GM23248 (cell line): ENCODE data around the gene SNX20. TPM values are rescaled to one million over a fixed set of nuclear protein-coding genes. Genes with fewer than 3 reads are reported as not detected.

Experiments used
- DNase-seq: peaks from one replicate; pipeline ENCODE4 v3.0.0-alpha.2; 2015
- H2AFZ ChIP-seq: fragments of 200-600 bp; sonication (generic); 2 replicates; pipeline ENCODE4 v1.6.1; 2016; ENCODE audit warnings: antibody characterized with exemption
- H3F3A ChIP-seq: fragments of 200-600 bp; sonication (generic); 2 replicates; pipeline ENCODE4 v1.6.1; 2016; ENCODE audit warnings: mild to moderate bottlenecking, antibody characterized with exemption, mixed run types; ENCODE audit not compliant: insufficient read depth
- H3K27ac ChIP-seq: fragments of 200-600 bp; sonication (generic); 2 replicates; pipeline ENCODE4 v1.5.1; 2016; ENCODE audit warnings: mild to moderate bottlenecking
- H3K27me3 ChIP-seq: fragments of 200-600 bp; sonication (generic); replicated peaks from 2 replicates; pipeline ENCODE4 v1.6.1; 2016; ENCODE audit warnings: mild to moderate bottlenecking; ENCODE audit not compliant: insufficient read depth
- H3K36me3 ChIP-seq: fragments of 200-600 bp; sonication (generic); 2 replicates; pipeline ENCODE4 v1.6.1; 2016; ENCODE audit warnings: low read depth, mild to moderate bottlenecking
- H3K4me1 ChIP-seq: fragments of 200-600 bp; sonication (generic); 2 replicates; pipeline ENCODE4 v1.6.1; 2016; ENCODE audit warnings: mild to moderate bottlenecking; ENCODE audit not compliant: insufficient read depth
- H3K4me2 ChIP-seq: fragments of 200-600 bp; sonication (generic); one replicate; pipeline ENCODE4 v1.6.1; 2016; ENCODE audit warnings: mild to moderate bottlenecking; ENCODE audit not compliant: unreplicated experiment
- H3K4me3 ChIP-seq: fragments of 200-600 bp; sonication (generic); 2 replicates; pipeline ENCODE4 v1.5.1; 2016; ENCODE audit warnings: mild to moderate bottlenecking
- H3K79me2 ChIP-seq: fragments of 200-600 bp; sonication (generic); 2 replicates; pipeline ENCODE4 v1.6.1; 2016; ENCODE audit warnings: mild to moderate bottlenecking; ENCODE audit not compliant: insufficient read depth
- H3K9ac ChIP-seq: fragments of 200-600 bp; sonication (generic); 2 replicates; pipeline ENCODE4 v1.6.1; 2016; ENCODE audit warnings: mild to moderate bottlenecking
- H3K9me2 ChIP-seq: fragments of 200-600 bp; sonication (generic); 2 replicates; pipeline ENCODE4 v1.6.1; 2016; ENCODE audit warnings: mixed run types, mild to moderate bottlenecking, moderate library complexity; ENCODE audit not compliant: insufficient read depth
- H3K9me3 ChIP-seq: fragments of 200-600 bp; sonication (generic); one replicate; pipeline ENCODE4 v1.6.1; 2017; ENCODE audit warnings: low read depth
- H4K20me1 ChIP-seq: fragments of 200-600 bp; sonication (generic); 2 replicates; pipeline ENCODE4 v1.6.0; 2016; ENCODE audit not compliant: insufficient read depth
- EZH2 ChIP-seq: fragments of 200-600 bp; sonication (generic); IDR thresholded peaks from 2 replicates; pipeline ENCODE4 v1.6.1; 2018; ENCODE audit warnings: antibody characterized with exemption, mild to moderate bottlenecking; ENCODE audit not compliant: insufficient read depth, poor library complexity, severe bottlenecking
- EZH2phosphoT487 ChIP-seq: fragments of 200-600 bp; sonication (generic); IDR thresholded peaks from 2 replicates; pipeline ENCODE4 v1.6.1; 2018; ENCODE audit warnings: antibody characterized with exemption, moderate library complexity, mild to moderate bottlenecking, low read depth; ENCODE audit not compliant: insufficient read depth
- WGBS, 2 experiments: methylation state at CpG; one replicate each; pipeline ENCODE4 v1.1.6; 2015 to 2017; ENCODE audit warnings: low lambda C conversion rate in 2 of 2, low coverage in 1 of 2; ENCODE audit errors: missing lambda C conversion rate in 2 of 2; 5-methylcytosine and 5-hydroxymethylcytosine counted together
- in situ Hi-C: fragments of 300-500 bp; cut with MboI; formaldehyde crosslinking; loops from 2 replicates; pipeline ENCODE4 v1.15.0; 2020
- polyA plus RNA-seq: library from polyadenylated mRNA; unstranded; fragments of >200 nt; fragmentation: Nextera tagmentation; extraction: Ambion mirVana; gene quantifications from 2 replicates; pipeline ENCODE4 v1.2.1, GENCODE V29; 2016
- total RNA-seq: library from RNA; depleted of rRNA; stranded (reverse); fragments of >200 nt; shearing (Covaris generic); gene quantifications from 2 replicates; pipeline ENCODE4 v1.2.3, GENCODE V29; 2014

Gene SNX20
- total and polyA plus RNA-seq, 2 experiments from 2014 or later, result not detected

DNA sequence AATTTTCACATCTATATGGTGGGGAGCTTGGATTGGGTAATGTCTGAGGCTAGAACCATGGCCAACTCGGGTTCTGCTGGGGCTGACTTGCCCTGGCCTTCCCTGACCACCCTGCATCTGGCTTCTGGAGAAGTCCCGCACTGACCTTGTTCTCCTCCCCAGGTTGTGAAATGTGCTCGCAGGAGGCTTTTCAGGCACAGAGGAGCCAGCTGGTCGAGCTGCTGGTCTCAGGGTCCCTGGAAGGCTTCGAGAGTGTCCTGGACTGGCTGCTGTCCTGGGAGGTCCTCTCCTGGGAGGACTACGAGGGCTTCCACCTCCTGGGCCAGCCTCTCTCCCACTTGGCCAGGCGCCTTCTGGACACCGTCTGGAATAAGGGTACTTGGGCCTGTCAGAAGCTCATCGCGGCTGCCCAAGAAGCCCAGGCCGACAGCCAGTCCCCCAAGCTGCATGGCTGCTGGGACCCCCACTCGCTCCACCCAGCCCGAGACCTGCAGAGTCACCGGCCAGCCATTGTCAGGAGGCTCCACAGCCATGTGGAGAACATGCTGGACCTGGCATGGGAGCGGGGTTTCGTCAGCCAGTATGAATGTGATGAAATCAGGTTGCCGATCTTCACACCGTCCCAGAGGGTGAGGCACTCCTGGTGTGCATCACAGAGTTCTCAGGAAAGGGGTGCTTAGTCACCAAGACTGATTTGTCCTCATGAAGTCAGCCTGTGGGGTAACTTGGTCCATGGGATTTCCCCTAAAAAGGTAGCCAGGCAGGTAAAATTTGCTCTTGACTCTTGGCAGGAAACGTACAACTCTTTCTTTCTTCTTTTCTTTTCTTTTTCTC lies 18.4 kb upstream of the SNX20 start:
- Histone ChIP-seq H3K27ac (no peak overlapping the region), H3K9me3 (no peaks in the 10 kb centered on the region), H4K20me1 (no peaks in the 10 kb centered on the region), H3K27me3 (peaks cover 3% of the 10 kb centered on the region), H3K9me2 (no peaks in the 10 kb centered on the region), H3F3A (no peaks in the 10 kb centered on the region), H3K4me2 (no peak overlapping the region), H3K36me3 (no peaks in the 10 kb centered on the region), H3K9ac (no peak overlapping the region), H3K79me2 (no peaks in the 10 kb centered on the region), H2AFZ (no peak overlapping the region), H3K4me3 (no peak overlapping the region), H3K4me1 (no peaks in the 10 kb centered on the region)
- TF ChIP-seq EZH2 (no peak), EZH2phosphoT487 (no peak)
- DNase-seq, result peak; percentile 75
- WGBS, 2 experiments, result 64 to 69% methylated on average over 18 to 19 of the region's 19 CpGs
- in situ Hi-C loops, result no loop called here

DNA sequence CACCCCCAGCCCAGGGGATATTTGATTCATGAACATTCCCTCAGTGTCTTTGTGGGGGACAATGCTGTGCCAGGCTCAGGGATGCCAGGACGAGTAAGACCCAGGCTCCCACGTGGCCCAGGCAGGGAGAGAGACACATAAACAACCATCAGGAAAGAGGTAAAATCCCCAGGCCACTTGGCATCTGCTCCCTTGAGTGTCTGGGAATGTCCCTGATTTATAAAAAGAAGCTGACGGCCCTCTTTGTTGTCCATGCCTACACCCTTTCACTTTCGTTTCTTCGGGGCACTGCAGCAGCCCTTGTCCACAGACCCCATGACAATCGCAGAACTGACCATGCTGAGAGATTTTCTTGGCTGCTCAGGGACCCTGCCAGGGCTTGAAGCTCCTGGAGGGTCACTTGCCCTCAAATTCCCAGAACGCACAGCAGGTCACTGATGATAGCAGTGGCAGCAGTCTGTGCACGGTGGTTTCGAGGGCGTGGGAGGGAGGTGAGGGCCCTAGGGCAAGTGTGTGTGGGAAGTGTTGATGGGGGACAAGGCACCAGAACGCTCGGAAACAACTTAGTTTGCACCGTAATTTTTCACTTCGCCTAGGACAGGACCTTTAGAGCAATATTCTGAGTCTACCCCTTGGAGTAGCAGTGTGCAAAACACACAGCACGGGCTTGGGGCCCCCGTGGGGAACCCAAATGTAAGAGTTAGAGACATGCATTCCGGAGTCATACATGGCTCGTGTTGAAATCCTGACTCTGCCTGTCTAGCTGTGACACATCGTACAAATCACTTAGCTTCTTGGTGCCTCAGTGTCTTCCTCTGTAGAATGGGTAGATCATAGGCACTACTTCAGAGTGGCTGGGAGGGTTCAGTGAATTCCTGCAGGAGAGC lies 17.0 kb upstream of the SNX20 start:
- in situ Hi-C loops, result no loop called here
- Histone ChIP-seq H3K4me1 (no peaks in the 10 kb centered on the region), H3K9me2 (no peaks in the 10 kb centered on the region), H3K27me3 (peaks cover 14% of the 10 kb centered on the region), H3K4me2 (peak overlapping the region; percentile 71), H2AFZ (peak overlapping the region; percentile 69), H3K27ac (no peak overlapping the region), H3K36me3 (no peaks in the 10 kb centered on the region), H3K9ac (peak overlapping the region; percentile 50), H3K4me3 (peak overlapping the region; percentile 67), H3K9me3 (no peaks in the 10 kb centered on the region), H4K20me1 (no peaks in the 10 kb centered on the region), H3K79me2 (no peaks in the 10 kb centered on the region), H3F3A (no peaks in the 10 kb centered on the region)
- TF ChIP-seq EZH2phosphoT487 (no peak), EZH2 (no peak)
- DNase-seq, result peak; percentile 44
- WGBS, 2 experiments, result 45 to 47% methylated on average over 19 of the region's 19 CpGs

DNA sequence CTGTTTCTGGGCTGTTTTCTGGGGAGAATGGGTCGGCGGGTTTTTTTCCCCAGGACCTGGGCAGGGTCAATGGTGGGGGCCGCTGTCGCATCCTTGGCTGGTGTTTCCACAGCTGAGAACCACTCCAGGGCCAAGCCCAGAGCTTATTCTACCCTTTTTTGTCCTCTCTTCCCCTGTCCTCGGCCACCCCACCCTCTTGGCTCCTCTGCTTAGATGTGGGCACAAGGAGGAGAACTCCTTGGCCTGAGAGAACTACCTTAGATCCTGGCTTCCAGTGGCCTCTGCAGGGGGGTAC lies 16.3 kb upstream of the SNX20 start:
- peaks cover 14% of the 10 kb centered on the region for H3K27me3 ChIP-seq
- in situ Hi-C loops, result no loop called here
- H3F3A ChIP-seq, result no peaks in the 10 kb centered on the region
- no peak for TF ChIP-seq EZH2phosphoT487
- TF ChIP-seq EZH2, result no peak
- H3K4me3 ChIP-seq, result no peak overlapping the region
- H3K27ac ChIP-seq, result no peak overlapping the region
- no peak overlapping the region for H3K9ac ChIP-seq
- WGBS, 2 experiments, result 93 to 98% methylated on average over 5 of the region's 5 CpGs
- H3K9me2 ChIP-seq, result no peaks in the 10 kb centered on the region
- no peaks in the 10 kb centered on the region for H4K20me1 ChIP-seq
- H2AFZ ChIP-seq, result no peak overlapping the region
- H3K4me2 ChIP-seq, result no peak overlapping the region
- H3K36me3 ChIP-seq, result no peaks in the 10 kb centered on the region
- DNase-seq, result no peak
- no peaks in the 10 kb centered on the region for H3K79me2 ChIP-seq
- H3K9me3 ChIP-seq, result no peaks in the 10 kb centered on the region
- H3K4me1 ChIP-seq, result no peaks in the 10 kb centered on the region

DNA sequence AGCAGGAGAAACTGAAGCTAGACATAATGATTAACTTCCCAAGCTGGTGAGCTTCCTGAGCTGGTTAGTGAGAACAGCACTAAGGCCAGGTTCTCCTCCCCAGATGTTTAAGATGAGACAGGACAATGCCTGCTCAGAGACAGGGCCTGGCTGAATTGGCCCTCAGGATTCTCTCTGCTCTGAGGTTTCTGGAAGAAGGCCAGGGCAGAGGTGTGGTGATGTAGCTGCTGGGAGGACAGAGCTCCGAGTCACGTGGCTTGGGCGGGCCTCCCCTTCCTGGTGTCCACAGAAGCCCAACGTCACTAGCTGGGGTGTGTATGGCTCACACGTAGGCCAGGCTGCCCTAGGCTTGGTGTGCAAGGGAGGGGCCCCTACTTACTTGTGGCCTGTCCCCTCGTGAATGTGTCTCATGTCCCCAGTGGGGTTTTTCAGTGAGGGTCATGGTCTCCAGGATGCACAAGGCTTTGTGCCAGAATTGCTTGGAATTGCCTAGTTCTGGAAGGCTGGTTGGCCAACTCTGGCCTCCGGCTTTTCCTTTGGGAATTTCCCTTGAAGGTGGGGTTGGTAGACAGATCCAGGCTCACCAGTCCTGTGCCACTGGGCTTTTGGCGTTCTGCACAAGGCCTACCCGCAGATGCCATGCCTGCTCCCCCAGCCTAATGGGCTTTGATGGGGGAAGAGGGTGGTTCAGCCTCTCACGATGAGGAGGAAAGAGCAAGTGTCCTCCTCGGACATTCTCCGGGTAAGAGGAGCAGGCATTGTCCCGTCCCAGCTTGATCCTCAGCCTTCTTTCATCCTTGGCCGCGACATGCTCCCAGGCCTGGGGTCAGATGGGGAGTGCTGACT lies 15.7 kb upstream of the SNX20 start:
- H3K36me3 ChIP-seq, result no peaks in the 10 kb centered on the region
- DNase-seq, result peak; percentile 75
- H3K79me2 ChIP-seq, result no peaks in the 10 kb centered on the region
- no peaks in the 10 kb centered on the region for H4K20me1 ChIP-seq
- H3K9me2 ChIP-seq, result no peaks in the 10 kb centered on the region
- no peaks in the 10 kb centered on the region for H3K9me3 ChIP-seq
- no peak overlapping the region for H3K9ac ChIP-seq
- no peak overlapping the region for H3K4me2 ChIP-seq
- no peak overlapping the region for H3K27ac ChIP-seq
- in situ Hi-C loops, result no loop called here
- H3K4me3 ChIP-seq, result no peak overlapping the region
- H3K27me3 ChIP-seq, result peaks cover 14% of the 10 kb centered on the region
- 69 to 72% methylated on average over 15 of the region's 15 CpGs for WGBS, 2 experiments
- no peak overlapping the region for H2AFZ ChIP-seq
- no peaks in the 10 kb centered on the region for H3K4me1 ChIP-seq
- H3F3A ChIP-seq, result no peaks in the 10 kb centered on the region
- TF ChIP-seq EZH2phosphoT487 (no peak), EZH2 (no peak)
